Neural cell (in vitro differentiated cells): ENCODE measurements around the gene ROR2.

Experiments used
- EP300 ChIP-seq: fragments of 450-650 bp; conservative IDR thresholded peaks from 2 replicates; pipeline ENCODE4 v1.6.1; 2014; ENCODE audit warnings: antibody characterized with exemption, mild to moderate bottlenecking, moderate library complexity; ENCODE audit not compliant: poor library complexity, severe bottlenecking
- EZH2 ChIP-seq: fragments of 200-600, 300-800 bp; shearing (Covaris generic), sonication (generic); IDR thresholded peaks from 2 replicates; pipeline ENCODE4 v1.6.1; 2014; ENCODE audit warnings: antibody characterized with exemption, low read length, borderline replicate concordance, mild to moderate bottlenecking; ENCODE audit not compliant: insufficient read depth, poor library complexity, severe bottlenecking
- MXI1 ChIP-seq: fragments of 450-650 bp; conservative IDR thresholded peaks from 2 replicates; pipeline ENCODE4 v1.6.1; 2014; ENCODE audit warnings: antibody characterized with exemption, mild to moderate bottlenecking; ENCODE audit not compliant: poor library complexity, severe bottlenecking
- POLR2AphosphoS5 ChIP-seq: IDR thresholded peaks from 2 replicates; pipeline ENCODE4 v1.6.1; 2012
- RAD21 ChIP-seq: fragments of 450-650 bp; conservative IDR thresholded peaks from 2 replicates; pipeline ENCODE4 v1.6.1; 2014; ENCODE audit warnings: antibody characterized with exemption, mild to moderate bottlenecking, moderate library complexity
- TAF1 ChIP-seq: IDR thresholded peaks from 2 replicates; pipeline ENCODE4 v1.6.1; 2012; ENCODE audit warnings: low read depth
- TF ChIP-seq, protein P1 (sequence below): fragments of 450-650 bp; IDR thresholded peaks from 2 replicates; pipeline ENCODE4 v1.5.1; 2014; ENCODE audit warnings: antibody characterized with exemption, mild to moderate bottlenecking, moderate library complexity; ENCODE audit not compliant: poor library complexity, severe bottlenecking

GRCh38 chr9:91949392-91949945, 559 bp downstream of the ROR2 start:
- TF ChIP-seq, protein P1, sequence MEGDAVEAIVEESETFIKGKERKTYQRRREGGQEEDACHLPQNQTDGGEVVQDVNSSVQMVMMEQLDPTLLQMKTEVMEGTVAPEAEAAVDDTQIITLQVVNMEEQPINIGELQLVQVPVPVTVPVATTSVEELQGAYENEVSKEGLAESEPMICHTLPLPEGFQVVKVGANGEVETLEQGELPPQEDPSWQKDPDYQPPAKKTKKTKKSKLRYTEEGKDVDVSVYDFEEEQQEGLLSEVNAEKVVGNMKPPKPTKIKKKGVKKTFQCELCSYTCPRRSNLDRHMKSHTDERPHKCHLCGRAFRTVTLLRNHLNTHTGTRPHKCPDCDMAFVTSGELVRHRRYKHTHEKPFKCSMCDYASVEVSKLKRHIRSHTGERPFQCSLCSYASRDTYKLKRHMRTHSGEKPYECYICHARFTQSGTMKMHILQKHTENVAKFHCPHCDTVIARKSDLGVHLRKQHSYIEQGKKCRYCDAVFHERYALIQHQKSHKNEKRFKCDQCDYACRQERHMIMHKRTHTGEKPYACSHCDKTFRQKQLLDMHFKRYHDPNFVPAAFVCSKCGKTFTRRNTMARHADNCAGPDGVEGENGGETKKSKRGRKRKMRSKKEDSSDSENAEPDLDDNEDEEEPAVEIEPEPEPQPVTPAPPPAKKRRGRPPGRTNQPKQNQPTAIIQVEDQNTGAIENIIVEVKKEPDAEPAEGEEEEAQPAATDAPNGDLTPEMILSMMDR: no peak
- TF ChIP-seq POLR2AphosphoS5 (no peak), RAD21 (no peak), TAF1 (no peak), EP300 (no peak), MXI1 (no peak), EZH2 (no peak)
